Ovary (tissue), 3 donors: ENCODE data around the gene TPK1.

Experiments used
- CTCF ChIP-seq, 3 donors: fragments of 450-650 bp in 2 of 3; fragments of 200-600 bp in 1 of 3; IDR thresholded peaks; one replicate each; pipeline versions ENCODE4 v1.5.1 to v1.8.0; 2016 to 2022; ENCODE audit warnings: antibody characterized with exemption in 3 of 3, mild to moderate bottlenecking in 1 of 3
- POLR2A ChIP-seq: fragments of 450-650 bp; IDR thresholded peaks from one replicate; pipeline ENCODE4 v1.6.1; 2017; ENCODE audit warnings: antibody characterized with exemption, mild to moderate bottlenecking, moderate library complexity
- donor health status: DM: no; HTN: no; CAD: no.

GRCh38 chr7:144545330-144545729 lies 290.5 kb downstream of the TPK1 start:
- TF ChIP-seq POLR2A (no peak), CTCF (IDR thresholded peaks at IDR 0.05) (no peak)
